Fibroblast of pulmonary artery (primary cell): Measurements from ENCODE around the gene TMEM62.

Experiments
- DNase-seq: peaks from one replicate; pipeline ENCODE4 v3.0.0-alpha.2; 2010; ENCODE audit warnings: low read depth
- H3K4me3 ChIP-seq: replicated peaks from 2 replicates; pipeline ENCODE4 v1.5.1; 2011; ENCODE audit warnings: low read depth, mild to moderate bottlenecking, control low read depth, low read length, moderate library complexity
- TF ChIP-seq, protein P1 (sequence below): IDR thresholded peaks from 2 replicates; pipeline ENCODE4 v1.5.1; 2011; ENCODE audit warnings: mild to moderate bottlenecking, control low read depth, low read length, inconsistent platforms; ENCODE audit errors: missing control alignments

TMEM62 gene

DNA sequence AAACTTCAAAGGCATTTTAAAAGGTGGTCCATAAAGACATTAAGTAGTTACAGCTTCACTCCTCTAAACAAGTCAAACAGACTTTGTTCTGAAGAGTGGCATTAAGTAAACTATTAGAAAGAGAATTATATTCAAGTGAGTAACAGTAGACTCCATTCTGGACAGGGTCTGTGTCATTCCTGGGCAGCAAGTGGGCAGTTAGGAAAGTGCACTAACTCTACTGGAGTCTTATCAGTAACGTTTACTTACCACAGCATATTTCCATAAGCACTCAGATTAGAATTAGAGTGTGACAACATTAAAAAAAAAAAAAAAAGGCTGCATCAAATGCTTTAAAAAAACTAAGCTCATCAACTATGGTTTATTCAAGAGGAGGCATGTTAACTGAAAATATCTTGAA is 38.1 kb upstream of the TMEM62 start:
- DNase-seq, result peak; percentile 52
- TF ChIP-seq, protein P1, sequence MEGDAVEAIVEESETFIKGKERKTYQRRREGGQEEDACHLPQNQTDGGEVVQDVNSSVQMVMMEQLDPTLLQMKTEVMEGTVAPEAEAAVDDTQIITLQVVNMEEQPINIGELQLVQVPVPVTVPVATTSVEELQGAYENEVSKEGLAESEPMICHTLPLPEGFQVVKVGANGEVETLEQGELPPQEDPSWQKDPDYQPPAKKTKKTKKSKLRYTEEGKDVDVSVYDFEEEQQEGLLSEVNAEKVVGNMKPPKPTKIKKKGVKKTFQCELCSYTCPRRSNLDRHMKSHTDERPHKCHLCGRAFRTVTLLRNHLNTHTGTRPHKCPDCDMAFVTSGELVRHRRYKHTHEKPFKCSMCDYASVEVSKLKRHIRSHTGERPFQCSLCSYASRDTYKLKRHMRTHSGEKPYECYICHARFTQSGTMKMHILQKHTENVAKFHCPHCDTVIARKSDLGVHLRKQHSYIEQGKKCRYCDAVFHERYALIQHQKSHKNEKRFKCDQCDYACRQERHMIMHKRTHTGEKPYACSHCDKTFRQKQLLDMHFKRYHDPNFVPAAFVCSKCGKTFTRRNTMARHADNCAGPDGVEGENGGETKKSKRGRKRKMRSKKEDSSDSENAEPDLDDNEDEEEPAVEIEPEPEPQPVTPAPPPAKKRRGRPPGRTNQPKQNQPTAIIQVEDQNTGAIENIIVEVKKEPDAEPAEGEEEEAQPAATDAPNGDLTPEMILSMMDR, result no peak
- no peak overlapping the region for H3K4me3 ChIP-seq

DNA sequence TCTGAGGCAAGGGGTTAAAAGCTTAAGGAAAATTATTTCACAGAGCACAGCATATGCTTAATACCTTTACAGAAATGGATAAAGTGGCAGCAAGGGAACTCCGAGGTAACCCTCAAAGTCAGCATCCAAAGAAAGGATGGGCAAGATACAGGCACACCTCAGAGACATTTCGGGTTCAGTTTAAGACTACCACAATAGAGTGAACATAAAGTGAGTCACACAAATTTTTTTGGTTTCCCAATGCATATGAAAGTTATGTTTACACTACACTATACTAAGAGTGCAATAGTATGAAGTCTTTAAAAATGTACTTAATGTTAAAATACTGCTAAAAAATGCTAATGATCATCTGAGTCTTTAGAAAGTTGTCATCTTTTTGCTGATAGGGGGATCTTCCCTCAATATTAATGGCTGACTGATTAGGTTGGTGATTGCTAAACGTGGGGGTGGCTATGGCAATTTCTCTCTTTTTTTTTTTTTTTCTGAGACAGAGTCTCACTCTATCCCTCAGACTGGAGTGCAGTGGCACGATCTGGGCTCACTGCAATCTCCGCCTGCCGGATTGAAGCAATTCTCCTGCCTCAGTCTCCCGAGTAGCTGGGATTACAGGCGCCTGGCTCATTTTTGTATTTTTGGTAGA is 37.6 kb upstream of the TMEM62 start:
- H3K4me3 ChIP-seq, result no peak overlapping the region
- TF ChIP-seq, protein P1, result no peak
- DNase-seq, result peak; percentile 25

DNA sequence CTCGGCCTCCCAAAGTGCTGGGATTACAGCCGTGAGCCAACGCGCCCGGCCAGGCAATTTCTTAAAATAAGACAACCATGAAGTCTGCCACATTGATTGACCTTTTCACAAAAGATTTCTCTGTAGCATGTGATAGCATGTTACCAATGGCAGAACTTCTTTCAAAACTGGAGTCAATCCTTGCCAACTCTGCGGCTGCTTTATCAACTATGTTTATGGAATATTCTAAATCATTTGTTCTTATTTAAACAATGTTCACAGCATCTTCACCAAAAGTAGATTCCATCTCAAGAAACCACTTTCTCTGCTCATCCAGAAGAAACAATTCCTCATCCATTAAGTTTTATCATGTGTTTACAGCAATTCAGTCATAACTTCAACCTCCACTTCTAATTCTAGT is 37.0 kb upstream of the TMEM62 start:
- no peak overlapping the region for H3K4me3 ChIP-seq
- TF ChIP-seq, protein P1, result no peak

DNA sequence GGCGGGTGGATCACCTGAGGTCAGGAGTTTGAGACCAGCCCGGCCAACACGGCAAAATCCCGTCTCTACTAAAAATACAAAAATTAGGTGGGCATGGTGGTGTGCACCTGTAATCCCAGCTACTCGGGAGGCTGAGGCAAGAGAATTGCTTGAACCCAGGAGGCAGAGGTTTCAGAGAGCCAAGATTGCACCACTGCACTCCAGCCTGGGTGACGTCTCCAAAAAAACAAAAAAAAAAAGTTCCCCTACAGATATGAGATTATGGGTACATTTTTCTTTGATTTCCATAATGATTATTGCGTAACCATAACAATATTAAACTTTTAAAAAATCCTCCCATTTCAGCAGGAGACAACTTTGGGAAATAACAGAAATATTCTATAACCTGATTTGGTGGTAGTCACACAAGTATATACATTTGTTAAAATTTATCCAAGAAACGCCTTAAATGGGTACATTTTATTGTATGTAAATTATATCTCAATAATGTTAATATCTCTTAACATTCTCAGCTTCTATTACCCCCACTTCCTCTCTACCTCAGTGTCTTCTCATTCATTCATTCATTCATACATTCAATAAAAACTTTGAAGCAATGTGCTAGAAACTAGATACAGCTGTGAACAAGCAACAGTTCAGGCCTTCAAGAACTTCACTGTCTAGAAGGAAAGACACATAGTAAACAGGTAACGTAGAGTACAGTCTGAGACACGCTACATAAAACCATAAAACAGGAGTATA is 34.1 kb upstream of the TMEM62 start:
- DNase-seq, result no peak
- TF ChIP-seq, protein P1, result no peak
- no peak overlapping the region for H3K4me3 ChIP-seq

More for the DNA sequence above, 37.0 kb upstream of the TMEM62 start:
- DNase-seq, result no peak

DNA sequence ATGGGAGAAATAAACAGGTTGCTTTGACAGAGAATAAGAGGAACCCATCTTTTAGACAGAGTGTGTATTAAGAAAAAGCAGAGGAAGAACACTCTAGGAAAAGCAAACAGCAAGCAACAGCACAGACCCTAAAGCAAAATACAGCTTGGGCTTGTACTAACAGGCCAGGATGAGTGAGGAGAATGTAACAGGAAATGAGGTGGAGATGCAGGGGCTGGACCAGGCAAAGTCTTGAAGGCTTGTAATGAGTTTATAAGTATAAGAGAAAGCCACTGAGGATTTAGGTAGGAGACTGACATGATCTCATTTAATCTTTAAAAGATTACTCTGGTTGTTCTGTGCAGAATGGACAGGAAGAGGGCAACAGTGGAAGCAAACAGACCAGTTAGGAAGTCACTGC is 32.4 kb upstream of the TMEM62 start:
- H3K4me3 ChIP-seq, result no peak overlapping the region
- DNase-seq, result no peak
- TF ChIP-seq, protein P1, result no peak

DNA sequence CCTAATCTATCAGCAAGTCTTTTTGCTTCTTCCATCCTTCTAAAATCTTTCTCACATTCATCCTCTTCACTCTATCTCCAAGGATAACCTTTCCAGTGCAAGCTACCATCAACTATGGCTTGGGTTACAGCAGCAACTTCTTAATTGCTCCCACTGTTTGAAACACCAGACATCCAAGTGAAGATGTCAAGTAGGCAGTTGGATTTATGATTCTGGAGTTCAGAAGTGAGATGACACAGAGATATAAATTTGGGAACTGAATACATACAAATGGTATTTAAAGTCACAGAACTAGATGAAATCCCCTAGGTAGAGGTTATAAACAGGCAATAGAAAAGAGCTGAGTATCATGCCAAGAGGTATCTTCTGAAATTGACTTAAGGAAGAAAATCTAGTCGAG is 31.2 kb upstream of the TMEM62 start:
- no peak overlapping the region for H3K4me3 ChIP-seq
- TF ChIP-seq, protein P1, result no peak
- no peak for DNase-seq
